Measurements from ENCODE around the gene SLC15A1.

Gene SLC15A1

DNA sequence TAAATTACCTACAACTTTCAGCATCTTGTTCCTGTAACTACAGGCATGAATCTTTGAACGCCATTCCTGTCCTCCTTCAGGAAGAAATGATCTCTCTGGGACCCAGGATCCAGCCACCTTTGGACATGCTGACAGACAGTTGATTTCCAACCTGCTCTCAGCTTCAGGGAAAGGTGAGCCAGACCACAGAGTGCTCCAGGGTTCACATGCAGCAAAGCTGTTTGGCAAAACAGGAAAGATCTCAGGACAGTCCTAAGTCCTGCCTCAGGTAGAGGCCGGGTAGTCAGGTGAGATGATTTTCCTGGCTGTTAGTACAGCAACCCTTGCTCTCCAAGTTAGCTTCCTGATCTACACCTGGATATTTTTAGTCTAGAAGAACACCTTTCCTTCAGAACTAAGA is 9.1 kb downstream of the SLC15A1 start:
- no peak overlapping the region for H3K4me3 ChIP-seq (ENCODE audit: control insufficient read depth, low read depth, low read length)
- DNase-seq (ENCODE audit: low read depth), result no peak
- TF ChIP-seq, protein P1, sequence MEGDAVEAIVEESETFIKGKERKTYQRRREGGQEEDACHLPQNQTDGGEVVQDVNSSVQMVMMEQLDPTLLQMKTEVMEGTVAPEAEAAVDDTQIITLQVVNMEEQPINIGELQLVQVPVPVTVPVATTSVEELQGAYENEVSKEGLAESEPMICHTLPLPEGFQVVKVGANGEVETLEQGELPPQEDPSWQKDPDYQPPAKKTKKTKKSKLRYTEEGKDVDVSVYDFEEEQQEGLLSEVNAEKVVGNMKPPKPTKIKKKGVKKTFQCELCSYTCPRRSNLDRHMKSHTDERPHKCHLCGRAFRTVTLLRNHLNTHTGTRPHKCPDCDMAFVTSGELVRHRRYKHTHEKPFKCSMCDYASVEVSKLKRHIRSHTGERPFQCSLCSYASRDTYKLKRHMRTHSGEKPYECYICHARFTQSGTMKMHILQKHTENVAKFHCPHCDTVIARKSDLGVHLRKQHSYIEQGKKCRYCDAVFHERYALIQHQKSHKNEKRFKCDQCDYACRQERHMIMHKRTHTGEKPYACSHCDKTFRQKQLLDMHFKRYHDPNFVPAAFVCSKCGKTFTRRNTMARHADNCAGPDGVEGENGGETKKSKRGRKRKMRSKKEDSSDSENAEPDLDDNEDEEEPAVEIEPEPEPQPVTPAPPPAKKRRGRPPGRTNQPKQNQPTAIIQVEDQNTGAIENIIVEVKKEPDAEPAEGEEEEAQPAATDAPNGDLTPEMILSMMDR (IDR thresholded peaks at IDR 0.05; ENCODE audit: control insufficient read depth, insufficient read depth, low read depth, low read length, missing control alignments), result no peak

DNA sequence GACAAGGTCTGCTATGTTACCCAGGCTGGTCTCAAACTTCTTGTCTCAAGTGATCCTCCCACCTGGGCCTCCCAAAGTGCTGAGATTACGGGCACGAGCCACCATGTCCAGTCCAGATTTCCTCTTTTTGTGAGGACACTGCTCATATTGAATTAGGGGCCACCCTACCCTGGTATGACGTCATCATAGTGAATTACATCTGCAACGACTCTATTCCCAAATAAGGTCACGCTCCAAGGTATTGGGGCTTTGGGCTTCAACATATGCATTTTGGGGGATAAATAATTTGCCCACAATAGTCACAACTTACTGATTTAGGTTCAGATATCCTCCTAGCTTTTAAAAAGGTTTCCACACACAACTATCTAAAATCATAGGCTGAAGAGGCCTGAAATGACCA is 9.5 kb downstream of the SLC15A1 start:
- no peak overlapping the region for H3K4me3 ChIP-seq (ENCODE audit: control insufficient read depth, low read depth, low read length)
- no peak for DNase-seq (ENCODE audit: low read depth)
- TF ChIP-seq, protein P1 (IDR thresholded peaks at IDR 0.05; ENCODE audit: control insufficient read depth, insufficient read depth, low read depth, low read length, missing control alignments), result no peak

DNA sequence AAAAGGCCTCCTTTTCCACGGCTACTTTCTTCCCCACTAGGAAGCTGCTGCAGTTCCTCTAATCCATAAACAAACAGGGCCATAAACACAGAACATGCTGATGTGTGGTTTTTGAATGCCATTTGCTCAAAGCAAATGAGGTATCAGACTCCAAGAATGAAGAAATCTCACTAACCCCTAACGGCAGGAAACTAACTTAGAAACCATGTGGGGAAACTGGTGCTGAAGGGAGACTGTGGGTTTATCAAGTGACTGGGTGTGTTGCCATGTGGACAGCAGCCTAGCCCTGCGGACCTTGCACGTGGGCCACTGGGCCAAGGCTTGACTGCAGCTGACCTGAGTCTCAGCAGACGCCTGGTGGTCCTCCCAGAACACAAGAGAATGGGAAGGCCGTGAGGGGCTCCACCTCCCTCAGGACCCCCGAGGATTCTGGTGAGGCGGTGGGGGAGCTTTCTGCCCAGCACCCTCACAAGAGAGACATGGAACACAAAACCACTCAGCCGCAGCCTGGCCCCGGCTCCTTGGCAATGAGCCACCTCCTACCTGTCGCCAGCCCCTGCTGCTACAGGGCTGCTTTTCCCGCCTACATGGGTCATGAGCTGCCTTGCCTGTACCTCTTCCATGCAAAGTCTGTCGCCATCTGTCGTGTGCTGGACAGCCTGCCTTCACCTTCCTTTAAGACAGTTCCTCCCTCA is 10.6 kb downstream of the SLC15A1 start:
- TF ChIP-seq, protein P1 (IDR thresholded peaks at IDR 0.05; ENCODE audit: control insufficient read depth, insufficient read depth, low read depth, low read length, missing control alignments), result no peak
- no peak for DNase-seq (ENCODE audit: low read depth)
- H3K4me3 ChIP-seq (ENCODE audit: control insufficient read depth, low read depth, low read length), result no peak overlapping the region

DNA sequence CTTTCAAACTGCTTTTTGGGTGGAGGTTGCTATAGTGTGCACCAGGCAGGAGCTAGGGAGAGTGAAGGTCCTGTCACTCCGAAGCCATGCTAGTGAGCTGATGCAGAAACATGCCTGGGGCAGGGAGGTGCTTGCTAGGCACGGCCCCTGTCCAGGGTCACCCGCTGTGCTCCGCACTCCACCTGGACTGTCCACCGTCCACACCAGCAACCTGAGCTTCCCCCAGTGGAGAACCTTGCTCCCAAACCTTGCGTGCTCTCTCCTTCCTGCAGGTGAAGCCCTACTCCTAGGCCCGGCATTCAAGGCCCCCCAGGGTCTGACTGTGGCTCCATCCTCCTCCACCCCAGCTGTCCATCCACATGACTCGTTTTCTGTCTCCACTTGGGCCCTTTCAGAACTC is 12.3 kb downstream of the SLC15A1 start:
- H3K4me3 ChIP-seq (ENCODE audit: control insufficient read depth, low read depth, low read length), result no peak overlapping the region
- DNase-seq (ENCODE audit: low read depth), result no peak
- TF ChIP-seq, protein P1 (IDR thresholded peaks at IDR 0.05; ENCODE audit: control insufficient read depth, insufficient read depth, low read depth, low read length, missing control alignments), result no peak

DNA sequence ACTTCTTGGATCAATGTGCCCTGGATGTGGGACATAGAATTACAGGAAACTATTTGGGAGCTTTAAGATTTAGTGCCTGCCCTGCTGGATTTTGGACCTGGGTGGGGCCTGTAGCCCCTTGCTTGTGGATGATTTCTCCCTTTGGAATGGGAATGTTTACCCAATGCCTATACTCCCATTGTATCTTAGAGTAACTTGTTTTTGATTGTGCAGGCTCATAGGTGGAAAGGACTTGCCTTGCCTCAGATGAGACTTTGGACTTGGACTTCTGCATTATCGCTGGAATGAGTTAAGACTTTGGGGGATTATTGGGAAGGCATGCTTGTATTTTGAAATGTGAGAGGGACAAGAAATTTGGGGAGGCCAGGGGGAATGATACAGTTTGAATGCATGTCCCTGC is 13.5 kb downstream of the SLC15A1 start:
- TF ChIP-seq, protein P1 (IDR thresholded peaks at IDR 0.05; ENCODE audit: control insufficient read depth, insufficient read depth, low read depth, low read length, missing control alignments), result no peak
- no peak overlapping the region for H3K4me3 ChIP-seq (ENCODE audit: control insufficient read depth, low read depth, low read length)
- no peak for DNase-seq (ENCODE audit: low read depth)

DNA sequence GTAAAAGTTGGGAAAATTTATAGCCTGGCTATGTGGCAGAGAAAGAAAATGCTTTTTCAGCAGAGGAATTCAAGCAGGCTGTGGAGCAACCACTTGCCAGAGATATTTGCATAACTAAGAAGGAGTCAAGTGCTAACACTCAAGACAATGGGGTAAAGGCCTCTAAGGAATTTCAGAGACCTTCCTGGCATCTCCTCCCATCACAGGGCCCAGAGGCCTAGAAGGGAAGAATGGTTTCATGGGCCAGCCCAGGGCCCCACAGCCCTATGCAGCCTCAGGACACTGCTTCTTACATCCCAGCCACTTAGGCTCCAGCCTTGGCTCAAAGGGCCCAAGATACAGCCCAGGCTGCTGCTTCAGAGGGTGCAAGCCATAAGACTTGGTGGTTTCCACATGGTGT is 14.3 kb downstream of the SLC15A1 start:
- no peak overlapping the region for H3K4me3 ChIP-seq (ENCODE audit: control insufficient read depth, low read depth, low read length)
- TF ChIP-seq, protein P1 (IDR thresholded peaks at IDR 0.05; ENCODE audit: control insufficient read depth, insufficient read depth, low read depth, low read length, missing control alignments), result no peak
- DNase-seq (ENCODE audit: low read depth), result no peak
